H9 (cell line): ENCODE data around the gene MAP3K2. TPM values are rescaled to one million over a fixed set of nuclear protein-coding genes. Genes with fewer than 3 reads are reported as not detected.

Experiments
- DNase-seq: peaks from one replicate; pipeline ENCODE4 v3.0.0-alpha.2; 2017
- H2AFZ ChIP-seq: one replicate; pipeline ENCODE4 v1.6.1; 2013; ENCODE audit warnings: mild to moderate bottlenecking, low read length, control low read depth, moderate library complexity
- H2AK5ac ChIP-seq: 2 replicates; pipeline ENCODE4 v1.6.1; 2013; ENCODE audit warnings: low read length, control low read depth, mixed read lengths; ENCODE audit not compliant: insufficient read length
- H2BK120ac ChIP-seq: one replicate; pipeline ENCODE4 v1.6.1; 2013; ENCODE audit warnings: low read depth, mild to moderate bottlenecking, low read length, control low read depth, inconsistent platforms; ENCODE audit not compliant: poor library complexity, severe bottlenecking
- H2BK12ac ChIP-seq: 2 replicates; pipeline ENCODE4 v1.6.1; 2013; ENCODE audit warnings: low read length, control low read depth, mixed read lengths, low read depth; ENCODE audit not compliant: insufficient read length
- H2BK15ac ChIP-seq: 2 replicates; pipeline ENCODE4 v1.6.1; 2013; ENCODE audit warnings: low read depth, low read length, control low read depth
- H2BK20ac ChIP-seq: one replicate; pipeline ENCODE4 v1.6.1; 2013; ENCODE audit warnings: low read depth, mild to moderate bottlenecking, low read length, control low read depth, inconsistent platforms; ENCODE audit not compliant: poor library complexity, severe bottlenecking
- H2BK5ac ChIP-seq: 2 replicates; pipeline ENCODE4 v1.6.1; 2013; ENCODE audit warnings: low read length, control low read depth, mixed read lengths; ENCODE audit not compliant: insufficient read length
- H3K14ac ChIP-seq: 2 replicates; pipeline ENCODE4 v1.6.1; 2013; ENCODE audit warnings: low read length, control low read depth; ENCODE audit not compliant: insufficient read depth
- H3K18ac ChIP-seq: 2 replicates; pipeline ENCODE4 v1.6.1; 2013; ENCODE audit warnings: low read depth, mild to moderate bottlenecking, mixed read lengths, low read length, control low read depth; ENCODE audit not compliant: insufficient read length
- H3K23ac ChIP-seq: 2 replicates; pipeline ENCODE4 v1.6.1; 2013; ENCODE audit warnings: low read length, control low read depth, mixed read lengths, low read depth; ENCODE audit not compliant: insufficient read length
- H3K23me2 ChIP-seq: 2 replicates; pipeline ENCODE4 v1.6.1; 2013; ENCODE audit warnings: low read depth, mild to moderate bottlenecking, mixed read lengths, low read length, control low read depth; ENCODE audit not compliant: insufficient read length, poor library complexity, severe bottlenecking
- H3K27ac ChIP-seq: 2 replicates; pipeline ENCODE4 v1.5.1; 2013; ENCODE audit warnings: low read length, control low read depth, mixed read lengths, low read depth; ENCODE audit not compliant: insufficient read length
- H3K27me3 ChIP-seq: 2 replicates; pipeline ENCODE4 v1.6.1; 2013; ENCODE audit warnings: low read length, control low read depth, inconsistent platforms; ENCODE audit not compliant: insufficient read depth
- H3K4ac ChIP-seq: 2 replicates; pipeline ENCODE4 v1.6.1; 2013; ENCODE audit warnings: low read depth, mild to moderate bottlenecking, control low read depth, inconsistent platforms, low read length, moderate library complexity
- H3K4me1 ChIP-seq: 2 replicates; pipeline ENCODE4 v1.6.1; 2013; ENCODE audit warnings: low read length, control low read depth, inconsistent platforms; ENCODE audit not compliant: insufficient read depth
- H3K4me2 ChIP-seq: 2 replicates; pipeline ENCODE4 v1.6.1; 2013; ENCODE audit warnings: low read length, control low read depth, mixed read lengths; ENCODE audit not compliant: insufficient read length, insufficient read depth
- H3K56ac ChIP-seq: 2 replicates; pipeline ENCODE4 v1.6.1; 2013; ENCODE audit warnings: low read depth, mild to moderate bottlenecking, mixed read lengths, low read length, control low read depth; ENCODE audit not compliant: insufficient read length
- H3K79me1 ChIP-seq: 2 replicates; pipeline ENCODE4 v1.6.1; 2013; ENCODE audit warnings: low read depth, mild to moderate bottlenecking, moderate library complexity, low read length, control low read depth, inconsistent platforms; ENCODE audit not compliant: insufficient read depth, poor library complexity, severe bottlenecking
- H3K79me2 ChIP-seq: 2 replicates; pipeline ENCODE4 v1.6.1; 2013; ENCODE audit warnings: low read length, control low read depth, inconsistent platforms; ENCODE audit not compliant: insufficient read depth
- H3K9ac ChIP-seq: 2 replicates; pipeline ENCODE4 v1.6.1; 2013; ENCODE audit warnings: low read length, control low read depth, mixed read lengths; ENCODE audit not compliant: insufficient read length; ENCODE audit errors: extremely low read depth
- H3K9me3 ChIP-seq: one replicate; pipeline ENCODE4 v1.6.1; 2013; ENCODE audit warnings: low read depth, low read length, inconsistent platforms; ENCODE audit not compliant: control insufficient read depth
- H3T11ph ChIP-seq: one replicate; pipeline ENCODE4 v1.6.1; 2013; ENCODE audit warnings: mild to moderate bottlenecking, low read length, control low read depth, inconsistent platforms
- H4K20me1 ChIP-seq: one replicate; pipeline ENCODE4 v1.6.1; 2013; ENCODE audit not compliant: control insufficient read depth, insufficient read length, insufficient read depth
- H4K5ac ChIP-seq: 2 replicates; pipeline ENCODE4 v1.6.1; 2013; ENCODE audit warnings: low read depth, mild to moderate bottlenecking, mixed read lengths, low read length, control low read depth; ENCODE audit not compliant: insufficient read length
- H4K8ac ChIP-seq: replicated peaks from 2 replicates; pipeline ENCODE4 v1.6.1; 2013; ENCODE audit warnings: low read length, control low read depth, mixed read lengths, low read depth; ENCODE audit not compliant: insufficient read length
- H4K91ac ChIP-seq: 2 replicates; pipeline ENCODE4 v1.6.1; 2013; ENCODE audit warnings: low read depth, mild to moderate bottlenecking, moderate library complexity, mixed read lengths, low read length, control low read depth; ENCODE audit not compliant: insufficient read length
- H3K27ac Mint-ChIP-seq, 3 experiments: 2 replicates in 2 of 3; 3 replicates in 1 of 3; pipeline ENCODE4 v1.8.0; 2020 to 2021; ENCODE audit warnings: mixed read lengths in 3 of 3, mild to moderate bottlenecking in 1 of 3, moderate library complexity in 1 of 3
- H3K27me3 Mint-ChIP-seq: 2 replicates; pipeline ENCODE4 v1.8.0; 2021; ENCODE audit warnings: low read depth, mild to moderate bottlenecking, moderate library complexity, mixed read lengths
- H3K36me3 Mint-ChIP-seq, 3 experiments: 2 replicates in 2 of 3; 3 replicates in 1 of 3; pipeline ENCODE4 v1.8.0; 2020 to 2021; ENCODE audit warnings: low read depth in 3 of 3, mixed read lengths in 3 of 3; ENCODE audit not compliant: insufficient read depth in 1 of 3
- H3K4me1 Mint-ChIP-seq, 2 experiments: 2 replicates each; pipeline ENCODE4 v1.8.0; 2020; ENCODE audit warnings: mixed read lengths in 2 of 2
- H3K4me3 Mint-ChIP-seq, 2 experiments: 2 replicates in 1 of 2; 3 replicates in 1 of 2; pipeline ENCODE4 v1.8.0; 2020 to 2021; ENCODE audit warnings: mild to moderate bottlenecking in 2 of 2, mixed read lengths in 2 of 2, moderate library complexity in 1 of 2
- H3K9me3 Mint-ChIP-seq, 2 experiments: 2 replicates in 1 of 2; 3 replicates in 1 of 2; pipeline ENCODE4 v1.8.0; 2020; ENCODE audit warnings: mild to moderate bottlenecking in 2 of 2, mixed read lengths in 2 of 2, moderate library complexity in 1 of 2
- WGBS: extraction: QIAGEN DNeasy Blood & Tissue Kit; methylation state at CpG from one replicate; pipeline ENCODE4 v1.1.7; 2013; ENCODE audit warnings: missing lambda C conversion rate, low lambda C conversion rate, mixed read lengths; ENCODE audit not compliant: insufficient read length; ENCODE audit errors: extremely low coverage; 5-methylcytosine and 5-hydroxymethylcytosine counted together
- total RNA-seq: library from RNA; stranded (reverse); gene quantifications from 2 replicates; pipeline ENCODE4 v1.2.1, GENCODE V29; 2021
- TF ChIP-seq, protein P1 (sequence below): fragments of 200-600 bp; sonication (generic); conservative IDR thresholded peaks from 3 replicates; pipeline ENCODE4 v1.8.0; 2021; ENCODE audit warnings: antibody characterized with exemption, mild to moderate bottlenecking

The MAP3K2 gene
- total RNA-seq, 1 experiment from 2014 or later, result 25.8 TPM

DNA sequence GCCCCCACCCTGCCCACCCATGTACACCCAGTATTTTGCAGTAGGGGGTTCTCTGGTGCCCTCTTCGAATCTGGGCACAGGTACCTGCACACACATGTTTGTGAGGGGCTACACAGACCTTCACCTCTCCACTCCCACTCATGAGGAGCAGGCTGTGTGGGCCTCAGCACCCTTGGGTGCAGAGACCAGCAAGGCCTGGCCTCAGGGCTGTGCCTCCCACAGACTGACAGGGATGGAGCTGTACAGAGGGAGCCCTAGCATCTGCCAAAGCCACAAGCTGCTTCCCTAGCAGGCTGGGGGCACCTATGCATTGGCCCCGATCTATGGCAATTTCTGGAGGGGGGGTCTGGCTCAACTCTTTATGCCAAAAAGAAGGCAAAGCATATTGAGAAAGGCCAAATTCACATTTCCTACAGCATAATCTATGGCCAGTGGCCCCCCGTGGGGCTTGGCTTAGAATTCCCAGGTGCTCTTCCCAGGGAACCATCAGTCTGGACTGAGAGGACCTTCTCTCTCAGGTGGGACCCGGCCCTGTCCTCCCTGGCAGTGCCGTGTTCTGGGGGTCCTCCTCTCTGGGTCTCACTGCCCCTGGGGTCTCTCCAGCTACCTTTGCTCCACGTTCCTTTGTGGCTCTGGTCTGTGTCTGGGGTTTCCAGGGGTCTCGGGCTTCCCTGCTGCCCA lies 39.7 kb upstream of the MAP3K2 start:
- Histone ChIP-seq H4K5ac (no peak overlapping the region), H3K4ac (no peak overlapping the region), H4K20me1 (no peaks in the 10 kb centered on the region), H2BK120ac (no peak overlapping the region), H4K8ac (no peak overlapping the region), H4K91ac (no peak overlapping the region), H3K27me3 (no peaks in the 10 kb centered on the region; the same call in 1 of the 2 replicates), H2AK5ac (no peak overlapping the region), H2BK5ac (no peak overlapping the region), H2BK12ac (no peak overlapping the region), H3K18ac (no peak overlapping the region), H2BK15ac (no peak overlapping the region), H2AFZ (no peak overlapping the region), H3K56ac (no peak overlapping the region), H3K9ac (no peak overlapping the region), H3K9me3 (no peaks in the 10 kb centered on the region), H3K4me2 (no peak overlapping the region), H3K79me2 (no peaks in the 10 kb centered on the region), H3K4me1 (no peaks in the 10 kb centered on the region), H3T11ph (no peak overlapping the region), H3K27ac (no peak overlapping the region), H2BK20ac (no peak overlapping the region), H3K23ac (no peak overlapping the region), H3K23me2 (peaks cover 10% of the 10 kb centered on the region), H3K14ac (no peak overlapping the region), H3K79me1 (no peaks in the 10 kb centered on the region)
- peaks cover 0 to 2% of the 10 kb centered on the region in 2 experiments; a peak in 1 of 5 replicates for H3K9me3 Mint-ChIP-seq
- TF ChIP-seq, protein P1, sequence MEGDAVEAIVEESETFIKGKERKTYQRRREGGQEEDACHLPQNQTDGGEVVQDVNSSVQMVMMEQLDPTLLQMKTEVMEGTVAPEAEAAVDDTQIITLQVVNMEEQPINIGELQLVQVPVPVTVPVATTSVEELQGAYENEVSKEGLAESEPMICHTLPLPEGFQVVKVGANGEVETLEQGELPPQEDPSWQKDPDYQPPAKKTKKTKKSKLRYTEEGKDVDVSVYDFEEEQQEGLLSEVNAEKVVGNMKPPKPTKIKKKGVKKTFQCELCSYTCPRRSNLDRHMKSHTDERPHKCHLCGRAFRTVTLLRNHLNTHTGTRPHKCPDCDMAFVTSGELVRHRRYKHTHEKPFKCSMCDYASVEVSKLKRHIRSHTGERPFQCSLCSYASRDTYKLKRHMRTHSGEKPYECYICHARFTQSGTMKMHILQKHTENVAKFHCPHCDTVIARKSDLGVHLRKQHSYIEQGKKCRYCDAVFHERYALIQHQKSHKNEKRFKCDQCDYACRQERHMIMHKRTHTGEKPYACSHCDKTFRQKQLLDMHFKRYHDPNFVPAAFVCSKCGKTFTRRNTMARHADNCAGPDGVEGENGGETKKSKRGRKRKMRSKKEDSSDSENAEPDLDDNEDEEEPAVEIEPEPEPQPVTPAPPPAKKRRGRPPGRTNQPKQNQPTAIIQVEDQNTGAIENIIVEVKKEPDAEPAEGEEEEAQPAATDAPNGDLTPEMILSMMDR, result no peak
- WGBS, result no CpG with 5 or more reads among the region's 7 CpGs
- H3K27ac Mint-ChIP-seq, result no peak overlapping the region
- peaks cover 27% of the 10 kb centered on the region for H3K27me3 Mint-ChIP-seq
- no peaks in the 10 kb centered on the region; a peak in 1 of 7 replicates for H3K36me3 Mint-ChIP-seq
- DNase-seq, result no peak
- H3K4me3 Mint-ChIP-seq, result no peak overlapping the region
- peaks cover 12 to 17% of the 10 kb centered on the region in 2 experiments for H3K4me1 Mint-ChIP-seq
